GM19240 (cell line): ENCODE data around the gene POLR1A.
"Not testable (repeated sequence)": the region's sequence is repeated elsewhere in the genome, so short reads cannot be mapped to it uniquely, and the experiment has no call there.

ENCODE experiments used
- DNase-seq: peaks from one replicate; pipeline ENCODE4 v3.0.0; 2011; ENCODE audit warnings: low spot score; ENCODE audit not compliant: insufficient read length

Gene POLR1A

DNA sequence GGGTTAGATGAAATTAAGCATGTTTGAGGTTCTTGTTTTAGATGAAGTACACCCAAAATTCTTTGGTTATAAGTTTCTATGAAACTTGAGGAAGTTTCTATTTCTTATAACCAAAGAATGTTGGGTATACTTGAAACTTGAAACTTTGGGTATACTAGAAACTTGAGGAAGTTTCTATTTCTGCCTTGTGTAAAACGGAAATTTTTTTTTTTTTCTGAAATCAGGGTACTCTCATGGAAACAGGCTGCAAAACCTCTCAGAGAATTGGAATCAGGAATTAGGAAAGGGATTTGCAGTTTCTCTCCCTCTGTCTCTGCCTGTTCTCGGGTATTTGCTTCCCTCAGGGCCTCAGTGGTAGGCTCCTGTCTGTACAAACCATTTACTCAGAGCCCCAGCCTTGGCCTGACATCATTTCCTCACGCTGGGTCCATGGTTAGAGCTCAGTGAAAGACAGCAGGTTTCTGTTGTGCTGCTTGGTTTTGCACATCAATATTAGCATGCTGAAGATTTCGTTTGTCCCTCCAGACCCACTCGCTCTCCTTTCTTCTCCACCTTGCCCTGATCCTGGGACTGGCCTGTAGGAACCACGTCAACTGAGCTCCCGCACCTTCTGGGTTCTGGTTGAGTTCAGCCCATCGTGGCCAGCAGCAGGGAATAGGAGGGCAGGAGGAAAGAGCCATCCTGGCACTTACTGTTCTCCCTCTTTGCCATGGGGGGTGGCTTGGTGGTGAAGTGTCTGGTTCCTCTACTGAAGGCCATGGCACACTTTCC, 106.4 kb downstream of the POLR1A start:
- DNase-seq, result peak; percentile 48

DNA sequence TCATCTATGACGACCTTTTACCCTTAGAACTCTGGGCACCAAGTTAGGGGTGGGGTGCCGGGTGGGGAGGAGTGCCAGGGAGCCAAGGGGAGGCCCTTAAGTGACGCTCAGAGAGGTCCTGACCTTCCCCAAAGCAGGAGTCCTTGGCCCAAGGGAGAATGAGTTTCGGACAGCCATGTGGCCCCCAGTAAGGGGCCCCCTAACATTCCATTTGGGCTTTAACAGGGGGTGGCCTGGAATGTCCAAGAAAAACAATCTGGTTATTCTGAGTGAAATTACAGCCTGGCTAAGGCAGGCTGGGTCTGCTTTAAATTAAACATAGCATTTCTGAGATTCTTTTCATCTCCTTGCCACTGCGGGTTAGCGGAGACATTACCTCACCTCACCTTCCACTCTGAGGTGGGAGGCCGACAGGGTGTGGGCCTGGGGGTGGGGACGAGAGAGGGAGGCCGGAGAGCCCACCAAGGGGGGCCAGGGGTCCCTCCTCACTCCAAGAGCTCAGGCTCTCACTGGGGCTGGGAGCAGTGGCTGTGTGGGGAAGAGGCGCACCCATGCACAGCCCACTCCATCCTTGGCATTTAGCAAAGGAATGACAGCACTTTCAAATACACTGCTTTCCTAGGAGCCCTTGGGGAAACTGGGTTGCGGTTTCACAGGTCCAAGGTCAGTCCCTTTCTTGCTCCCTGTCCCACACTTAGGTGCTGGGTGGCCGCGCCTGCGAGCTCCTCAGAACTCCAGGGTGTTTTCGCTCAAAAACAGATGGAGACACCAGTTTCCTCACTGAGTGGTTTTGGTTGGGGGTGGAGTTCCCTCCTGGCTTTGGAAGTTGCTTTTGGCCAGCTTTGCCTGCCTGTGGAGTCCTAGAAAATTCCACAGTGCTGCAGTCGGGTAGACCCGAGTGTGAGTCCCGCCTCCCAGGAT, 107.4 kb downstream of the POLR1A start:
- no peak for DNase-seq

GRCh38 chr2:85997017-85997970, 108.4 kb downstream of the POLR1A start:
- no peak for DNase-seq

DNA sequence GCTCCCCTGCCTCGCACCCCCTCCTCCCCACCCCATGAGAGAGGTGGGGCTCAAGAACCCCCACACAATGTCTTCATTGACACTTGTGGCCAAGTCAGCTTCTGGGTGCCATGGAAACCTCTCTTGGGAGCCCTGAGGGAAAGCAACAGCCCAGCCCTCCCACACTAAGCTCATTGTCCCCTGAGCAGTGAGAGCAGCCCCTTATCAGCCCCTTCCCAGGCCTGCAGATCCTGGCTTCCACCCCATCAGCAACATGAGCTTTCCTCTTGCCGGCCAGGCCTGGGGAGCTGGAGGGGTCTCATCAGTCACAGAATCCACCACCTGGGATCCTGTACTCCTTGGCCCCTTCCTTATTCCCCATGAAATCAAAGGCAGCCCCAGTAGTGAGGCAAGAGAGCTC, 109.1 kb downstream of the POLR1A start:
- DNase-seq, result no peak

GRCh38 chr2:85995648-85996529, 109.8 kb downstream of the POLR1A start:
- no peak for DNase-seq

GRCh38 chr2:85994897-85995647, 110.6 kb downstream of the POLR1A start:
- DNase-seq, result no peak

GRCh38 chr2:85994421-85994777, 111.3 kb downstream of the POLR1A start:
- DNase-seq, result no peak

DNA sequence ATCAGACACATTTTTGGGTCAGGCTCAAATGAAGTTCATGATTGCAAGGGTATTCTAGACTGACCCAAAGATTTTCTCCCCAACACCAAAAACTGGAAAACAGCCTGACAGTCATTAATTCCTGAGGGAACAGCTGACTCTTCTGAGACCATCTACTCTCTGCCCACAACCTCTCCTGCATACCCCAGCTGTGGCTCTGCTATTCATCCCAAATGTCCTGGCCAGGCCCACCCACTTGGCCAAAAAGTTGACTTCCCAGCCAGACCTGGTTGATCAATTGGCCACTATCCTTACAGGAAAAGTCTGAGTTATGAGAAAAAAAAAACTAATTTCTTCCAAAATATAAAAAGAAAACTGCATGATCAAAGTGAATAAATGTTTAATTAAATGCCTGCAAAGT, 113.1 kb downstream of the POLR1A start:
- no peak for DNase-seq

DNA sequence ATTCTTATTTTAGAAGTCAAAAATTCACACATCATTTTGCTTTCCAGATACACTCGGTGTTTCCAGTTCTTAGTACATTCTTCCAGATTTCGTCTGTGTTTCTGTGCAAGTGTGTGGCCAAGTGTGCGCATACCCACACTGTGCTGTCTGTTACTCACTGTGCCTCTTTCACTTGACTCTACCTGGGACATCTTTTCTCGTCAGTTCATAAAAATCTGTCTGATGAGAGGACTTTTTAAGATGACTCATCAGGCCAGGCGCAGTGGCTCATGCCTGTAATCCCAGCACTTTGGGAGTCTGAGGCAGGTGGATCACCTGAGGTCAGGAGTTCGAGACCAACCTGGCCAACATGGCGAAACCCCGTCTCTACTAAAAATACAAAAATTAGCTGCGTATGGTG, 113.6 kb downstream of the POLR1A start:
- DNase-seq, result not testable (repeated sequence)

GRCh38 chr2:85990084-85990483, 115.6 kb downstream of the POLR1A start:
- no peak for DNase-seq

GRCh38 chr2:85989288-85989865, 116.3 kb downstream of the POLR1A start:
- DNase-seq, result no peak

- no peak for DNase-seq
Observed at GRCh38 chr2:85988914-85989270, 116.8 kb downstream of the POLR1A start.

DNA sequence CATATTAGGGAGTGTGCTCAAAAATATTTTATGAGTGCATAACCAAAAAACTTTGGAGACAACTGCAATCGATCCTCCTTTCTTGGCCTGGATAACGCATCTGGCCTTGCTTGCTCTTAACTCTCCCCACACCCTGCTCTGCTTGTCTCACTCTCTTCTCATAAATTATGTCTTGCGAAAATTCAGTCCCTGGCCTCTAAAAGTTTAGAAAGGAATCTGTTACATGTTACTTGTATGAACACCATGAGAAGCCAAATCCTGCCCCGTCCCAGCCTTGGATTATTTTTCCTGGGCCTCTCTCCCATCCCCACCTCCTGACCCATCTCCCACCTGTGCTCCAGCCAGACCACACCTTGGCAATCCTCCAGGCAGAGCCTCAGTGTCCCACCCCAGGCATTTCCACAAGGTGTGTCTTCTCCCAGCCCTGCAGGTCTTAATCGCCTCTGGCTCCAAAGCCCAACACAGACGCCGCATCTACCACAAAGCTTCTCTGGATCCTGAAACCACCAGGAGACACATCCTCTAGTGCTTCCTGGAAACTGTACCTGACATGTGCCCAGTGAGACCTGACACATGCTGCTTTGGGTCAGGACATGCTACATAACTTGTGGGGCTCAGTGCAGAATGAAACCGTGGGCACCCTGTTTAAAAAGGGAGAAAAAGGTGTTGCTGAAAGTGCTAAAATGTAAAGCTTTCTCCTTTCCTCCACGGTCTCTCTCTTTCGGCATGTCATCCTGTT, 117.3 kb downstream of the POLR1A start:
- no peak for DNase-seq

GRCh38 chr2:85987266-85988174, 118.2 kb downstream of the POLR1A start:
- no peak for DNase-seq

DNA sequence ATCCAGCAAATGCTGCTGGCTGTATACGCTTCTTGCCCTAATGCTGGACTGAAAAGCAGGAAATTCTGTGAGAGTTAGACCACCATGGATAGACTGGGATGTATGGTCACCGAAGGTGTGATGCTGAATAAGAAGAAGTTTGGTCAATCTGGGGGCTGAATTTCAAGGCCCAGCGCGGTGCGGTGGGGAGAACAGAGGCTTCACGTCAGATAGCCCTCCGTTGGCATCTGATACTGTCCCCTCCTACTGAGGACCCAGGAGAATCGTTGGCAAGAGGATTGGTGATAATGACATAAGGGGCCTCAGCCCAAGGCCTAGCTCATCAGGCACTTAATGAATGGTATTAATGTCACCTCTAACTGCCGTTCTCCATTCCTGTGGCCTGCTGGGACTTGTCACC, 119.6 kb downstream of the POLR1A start:
- DNase-seq, result no peak

- no peak for DNase-seq
Observed at GRCh38 chr2:85984788-85985187, 120.9 kb downstream of the POLR1A start.

- DNase-seq, result no peak
Observed at GRCh38 chr2:85983766-85984165, 121.9 kb downstream of the POLR1A start.
